Endothelial cell of umbilical vein (primary cell): ENCODE data around the gene FABP1. TPM values are rescaled to one million over a fixed set of nuclear protein-coding genes. Genes with fewer than 3 reads are reported as not detected.
A peak's percentile ranks its signal among the peaks of the same experiment; 100 is the strongest.

Experiments used
- BruUV-seq: library from RNA; stranded (reverse); fragments of 400-500 nt; replicated peaks from 2 replicates; lab custom pipeline; 2021; lab: Mats Ljungman, UMichigan
- CTCF ChIA-PET: fragments of 300-600, 350-600 bp; sonication (Branson Sonifier 250); formaldehyde crosslinking; loops from one replicate; lab custom pipeline; 2021; ENCODE audit warnings: antibody characterized with exemption, inconsistent platforms; lab: Charles Lee
- POLR2A ChIA-PET: fragments of 300-600, 350-600 bp; sonication (Branson Sonifier 250); formaldehyde crosslinking; loops from one replicate; lab custom pipeline; 2021; ENCODE audit warnings: antibody characterized with exemption, inconsistent platforms; lab: Charles Lee
- DNase-seq: peaks from one replicate; pipeline ENCODE4 v3.0.0-alpha.2; 2011; ENCODE audit warnings: low read depth, low spot score
- FAIRE-seq: peaks from 2 replicates; lab custom pipeline; 2011; peaks lifted over from hg19 to GRCh38; lab: Jason Lieb, UNC
- H2AFZ ChIP-seq: 2 replicates; pipeline ENCODE4 v1.6.0; 2012; ENCODE audit warnings: low read depth, low read length, control low read depth, inconsistent platforms
- H3K27ac ChIP-seq: 2 replicates; pipeline ENCODE4 v1.5.1; 2011; ENCODE audit warnings: low read depth, mild to moderate bottlenecking, control low read depth, low read length, moderate library complexity; ENCODE audit not compliant: insufficient read depth
- H3K27me3 ChIP-seq, 2 experiments: 2 replicates each; pipeline versions ENCODE4 v1.6.0 to v1.6.1; 2011; ENCODE audit warnings: low read length in 2 of 2, mixed read lengths in 1 of 2; ENCODE audit not compliant: control insufficient read depth in 2 of 2, insufficient read depth in 2 of 2
- H3K36me3 ChIP-seq, 2 experiments: 2 replicates in 1 of 2; 3 replicates in 1 of 2; pipeline ENCODE4 v1.5.1; 2011; ENCODE audit warnings: low read length in 2 of 2, mild to moderate bottlenecking in 1 of 2, moderate library complexity in 1 of 2; ENCODE audit not compliant: control insufficient read depth in 2 of 2, insufficient read depth in 2 of 2; ENCODE audit errors: extremely low read depth in 1 of 2
- H3K4me1 ChIP-seq: 3 replicates; pipeline ENCODE4 v1.5.1; 2011; ENCODE audit warnings: mild to moderate bottlenecking, low read length; ENCODE audit not compliant: control insufficient read depth, insufficient read depth; ENCODE audit errors: extremely low read depth
- H3K4me2 ChIP-seq: 2 replicates; pipeline ENCODE4 v1.6.1; 2011; ENCODE audit warnings: low read length, control low read depth, mixed read lengths; ENCODE audit not compliant: insufficient read depth
- H3K4me3 ChIP-seq, 3 experiments: fragments of 200-600 bp in 1 of 3; sonication (generic), shearing (Covaris generic) in 1 of 3; replicated peaks in 1 of 3; 2 replicates each; pipeline ENCODE4 v1.5.1; 2011 to 2016; ENCODE audit warnings: control low read depth in 3 of 3, low read length in 3 of 3, mild to moderate bottlenecking in 2 of 3, inconsistent platforms in 1 of 3, low read depth in 1 of 3, moderate library complexity in 1 of 3; ENCODE audit not compliant: insufficient read depth in 1 of 3
- H3K79me2 ChIP-seq: 2 replicates; pipeline ENCODE4 v1.6.0; 2012; ENCODE audit warnings: low read length, inconsistent platforms; ENCODE audit not compliant: control insufficient read depth, insufficient read depth
- H3K9ac ChIP-seq: replicated peaks from 2 replicates; pipeline ENCODE3; 2011; ENCODE audit warnings: low read length, control low read depth; ENCODE audit not compliant: insufficient read depth; ENCODE audit errors: extremely low read depth
- H3K9me1 ChIP-seq: replicated peaks from 3 replicates; pipeline ENCODE4 v1.6.0; 2011; ENCODE audit warnings: mild to moderate bottlenecking, low read length; ENCODE audit not compliant: control insufficient read depth, insufficient read depth; ENCODE audit errors: extremely low read depth
- H3K9me3 ChIP-seq: replicated peaks from 2 replicates; pipeline ENCODE4 v1.5.1; 2012; ENCODE audit warnings: low read length, inconsistent platforms; ENCODE audit not compliant: control insufficient read depth, insufficient read depth
- H4K20me1 ChIP-seq: replicated peaks from 2 replicates; pipeline ENCODE3; 2011; ENCODE audit warnings: mild to moderate bottlenecking, low read length; ENCODE audit not compliant: control insufficient read depth, insufficient read depth; ENCODE audit errors: extremely low read depth
- FOS ChIP-seq: IDR thresholded peaks from 2 replicates; pipeline ENCODE4 v1.6.1; 2011; ENCODE audit warnings: mild to moderate bottlenecking, low read length, moderate library complexity, borderline replicate concordance; ENCODE audit not compliant: insufficient read depth
- GATA2 ChIP-seq: IDR thresholded peaks from 2 replicates; pipeline ENCODE4 v1.7.0; 2011; ENCODE audit warnings: low read depth, mild to moderate bottlenecking, moderate library complexity, mixed read lengths, low read length; ENCODE audit not compliant: insufficient read length, insufficient read depth
- MAX ChIP-seq: IDR thresholded peaks from 2 replicates; pipeline ENCODE4 v1.6.1; 2011; ENCODE audit not compliant: insufficient read depth, insufficient read length
- POLR2A ChIP-seq: IDR thresholded peaks from 2 replicates; pipeline ENCODE4 v1.6.1; 2012; ENCODE audit warnings: low read depth, mild to moderate bottlenecking, control low read depth, low read length
- POLR2AphosphoS5 ChIP-seq: IDR thresholded peaks from 2 replicates; pipeline ENCODE4 v1.6.1; 2012; ENCODE audit warnings: low read depth, mild to moderate bottlenecking, control low read depth, low read length, moderate library complexity; ENCODE audit not compliant: insufficient read depth
- dilution Hi-C: fragments of 300-500 bp; cut with MboI; formaldehyde crosslinking; loops from one replicate; pipeline ENCODE4 v1.15.0; 2019; ENCODE audit warnings: low sequenced_read_pairs; ENCODE audit not compliant: extremely low pct_ligation_motif_present
- intact Hi-C: fragments of 100-400 bp; cut with micrococcal nuclease; formaldehyde crosslinking; loops from one replicate; pipeline ENCODE4 v1.10.0; 2022
- microRNA-seq: library from miRNA; unstranded; fragments of <30 nt; microRNA quantifications from one replicate; pipeline ENCODE4 v1.2.0, GENCODE V29; 2021; ENCODE audit warnings: borderline number of aligned reads, borderline replicate concordance
- polyA plus RNA-seq, 4 experiments: library from polyadenylated mRNA; depleted of rRNA in 3 of 4; stranded (reverse) in 3 of 4; unstranded in 1 of 4; fragments of >200 nt; gene quantifications; 2 replicates each; pipeline versions ENCODE4 v1.2.1 to v1.2.3, GENCODE V29; 2011 to 2012; ENCODE audit warnings: missing spikeins in 1 of 4
- small RNA-seq: library from RNA; depleted of rRNA; stranded (forward); fragments of <200 nt; gene quantifications from one replicate; pipeline ENCODE3, GENCODE V24; 2012; ENCODE audit warnings: low replicate concordance, low read depth; ENCODE audit not compliant: insufficient read depth, insufficient read length
- total RNA-seq: library from RNA; stranded (reverse); gene quantifications from 2 replicates; pipeline ENCODE4 v1.2.3, GENCODE V29; 2021

The FABP1 gene
- total and polyA plus RNA-seq, 2 donors (not counting 3 experiments of a cell fraction or from before 2014, with no cell fraction given): not detected

DNA sequence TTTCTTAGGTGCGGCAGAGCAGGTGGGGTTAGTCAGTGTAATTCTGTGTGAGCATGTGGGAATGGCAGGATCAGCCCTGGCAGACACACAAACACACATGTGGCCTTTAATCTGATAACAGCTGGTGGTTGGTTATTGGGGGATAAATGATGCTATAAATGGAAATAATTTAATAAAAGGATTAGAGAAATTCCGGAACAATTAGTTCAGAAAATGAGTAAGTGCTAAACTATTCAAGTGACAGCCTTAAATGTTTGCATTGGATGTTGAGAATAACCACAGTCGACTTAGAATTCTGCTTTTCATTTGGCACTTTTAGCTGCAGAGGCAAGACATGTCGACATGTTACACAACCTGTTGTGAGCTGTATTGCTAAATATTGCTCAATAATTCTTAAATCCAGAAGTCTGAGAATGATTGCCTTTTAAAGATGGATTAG, 53.0 kb downstream of the FABP1 start:
- peaks cover 0 to 2% of the 10 kb centered on the region in 2 experiments for H3K27me3 ChIP-seq
- no peaks in the 10 kb centered on the region for H4K20me1 ChIP-seq
- ChIA-PET POLR2A (no interaction called here), CTCF (interaction anchor here (0.9 to 3.4 kb wide), 2 partner anchors 15 to 28 kb away, joined by 3 to 19 read pairs; no protein-coding TSS in a partner anchor)
- no peaks in the 10 kb centered on the region for H3K9me1 ChIP-seq
- no peak overlapping the region for H3K4me3 ChIP-seq
- intact Hi-C loops (no loop called here), dilution Hi-C loops (no loop called here)
- BruUV-seq: no TSS peak
- FAIRE-seq: no peak
- no peak overlapping the region for H3K4me2 ChIP-seq
- peak; percentile 23 for TF ChIP-seq GATA2
- no peak for TF ChIP-seq FOS
- TF ChIP-seq POLR2A: no peak
- H2AFZ ChIP-seq: no peak overlapping the region
- no peak for DNase-seq
- H3K27ac ChIP-seq: no peak overlapping the region
- no peaks in the 10 kb centered on the region for H3K79me2 ChIP-seq
- no peaks in the 10 kb centered on the region for H3K4me1 ChIP-seq
- H3K36me3 ChIP-seq: no peaks in the 10 kb centered on the region
- H3K9ac ChIP-seq: no peak overlapping the region
- no peaks in the 10 kb centered on the region for H3K9me3 ChIP-seq

- no TSS peak for BruUV-seq
- ChIA-PET POLR2A (no interaction called here), CTCF (interaction anchor here (3.4 kb wide), 1 partner anchor 14 kb away, joined by 19 read pairs; no protein-coding TSS in a partner anchor)
- no peak overlapping the region for H2AFZ ChIP-seq
- peaks cover 0 to 4% of the 10 kb centered on the region in 2 experiments for H3K27me3 ChIP-seq
- dilution Hi-C loops (no loop called here), intact Hi-C loops (no loop called here)
- H3K79me2 ChIP-seq: no peaks in the 10 kb centered on the region
- H3K4me3 ChIP-seq: no peak overlapping the region
- H3K27ac ChIP-seq: no peak overlapping the region
- no peaks in the 10 kb centered on the region for H3K4me1 ChIP-seq
- H3K9ac ChIP-seq: no peak overlapping the region
- H4K20me1 ChIP-seq: no peaks in the 10 kb centered on the region
- FAIRE-seq (no peak), DNase-seq (no peak)
- no peaks in the 10 kb centered on the region for H3K9me3 ChIP-seq
- H3K9me1 ChIP-seq: no peaks in the 10 kb centered on the region
- TF ChIP-seq POLR2A: no peak
- TF ChIP-seq MAX: no peak
- TF ChIP-seq POLR2AphosphoS5: no peak
- no peak overlapping the region for H3K4me2 ChIP-seq
- no peaks in the 10 kb centered on the region for H3K36me3 ChIP-seq
Measured at GRCh38 chr2:88074150-88074549, 53.7 kb downstream of the FABP1 start.

Small RNAs within 50 kb of the gene (microRNA-seq; reads per million reads assigned to microRNA genes)
- not detected for gene MIR4780

Small RNAs within 50 kb of the gene (small RNA-seq; reads per million reads assigned to genes)
- not detected for gene MIR4780

Other genes with a start within 250 kb of the FABP1 start
- gene RNU2-63P, start 111.5 kb downstream of the FABP1 start, total RNA-seq: 8.5 TPM in 1 of 2 replicates, not detected in the other
- 60.5 TPM in 1 of 2 replicates, not detected in the other for gene RNU2-63P, start 111.5 kb downstream of the FABP1 start, polyA plus RNA-seq
- 13.7 and 15.0 TPM in 2 replicates for gene KRCC1, start 72.3 kb downstream of the FABP1 start, total RNA-seq
- gene KRCC1, start 72.3 kb downstream of the FABP1 start, polyA plus RNA-seq: 6.5 and 7.4 TPM in 2 replicates
- gene SMYD1, start 60.2 kb downstream of the FABP1 start, total RNA-seq: not detected in 2 replicates
- gene SMYD1, start 60.2 kb downstream of the FABP1 start, polyA plus RNA-seq: not detected in 2 replicates
- 0.44 TPM in 1 of 2 replicates, not detected in the other for gene THNSL2, start 42.3 kb upstream of the FABP1 start, total RNA-seq
- gene THNSL2, start 42.3 kb upstream of the FABP1 start, polyA plus RNA-seq: not detected in 2 replicates